ENCODE results near the gene CSK.
A peak's percentile ranks its signal among the peaks of the same experiment; 100 is the strongest.
"Not testable (repeated sequence)": the region's sequence is repeated elsewhere in the genome, so short reads cannot be mapped to it uniquely, and the experiment has no call there.

The CSK gene

GRCh38 chr15:74773329-74773728, 8.6 kb upstream of the CSK start:
- no peak for DNase-seq

GRCh38 chr15:74773731-74774252, 8.1 kb upstream of the CSK start:
- no peak for DNase-seq

- DNase-seq: no peak
Observed at GRCh38 chr15:74775132-74775562, 6.7 kb upstream of the CSK start.

- no peak for DNase-seq
Observed at GRCh38 chr15:74775894-74776293, 6.0 kb upstream of the CSK start.

GRCh38 chr15:74776821-74777768, 4.8 kb upstream of the CSK start:
- DNase-seq: peak; percentile 80

- DNase-seq: no peak
Observed at GRCh38 chr15:74777769-74778598, 3.9 kb upstream of the CSK start.

GRCh38 chr15:74778599-74778970, 3.3 kb upstream of the CSK start:
- no peak for DNase-seq

- no peak for DNase-seq
Observed at GRCh38 chr15:74779162-74779648, 2.7 kb upstream of the CSK start.

- DNase-seq: peak; percentile 73
Observed at GRCh38 chr15:74780523-74781430, 1.1 kb upstream of the CSK start.

- DNase-seq: peak; percentile 63
Observed at GRCh38 chr15:74782259-74783071, 585 bp downstream of the CSK start.

GRCh38 chr15:74783072-74783807, 1.4 kb downstream of the CSK start:
- no peak for DNase-seq

GRCh38 chr15:74783808-74784175, 1.9 kb downstream of the CSK start:
- DNase-seq: no peak

- DNase-seq: no peak
Observed at GRCh38 chr15:74784426-74785193, 2.7 kb downstream of the CSK start.

GRCh38 chr15:74785194-74786032, 3.5 kb downstream of the CSK start:
- peak; percentile 61 for DNase-seq

GRCh38 chr15:74786081-74786480, 4.2 kb downstream of the CSK start:
- not testable (repeated sequence) for DNase-seq

- DNase-seq: peak; percentile 46
Observed at GRCh38 chr15:74786551-74787165, 4.8 kb downstream of the CSK start.

- DNase-seq: peak; percentile 91
Observed at GRCh38 chr15:74787251-74788041, 5.6 kb downstream of the CSK start.

Measured in CD4-positive, alpha-beta T cell treated with Interferon gamma for 1 hour (primary cell).